Motor neuron (in vitro differentiated cells): ENCODE results near the gene SLC41A1. TPM values are rescaled to one million over a fixed set of nuclear protein-coding genes. Genes with fewer than 3 reads are reported as not detected.

ENCODE experiments used
- ATAC-seq, 8 experiments: fragments of 200-7000 bp; cut with Tn5 transposase; replicated peaks in 6 of 8; 2 replicates each; pipeline ENCODE4 v1.8.0; 2021; ENCODE audit warnings: mild to moderate bottlenecking in 8 of 8, moderate library complexity in 8 of 8
- H3K27ac ChIP-seq, 2 donors: fragments of 250-450 bp; sonication (Bioruptor Pico); 2 replicates each; pipeline ENCODE4 v1.9.0; 2021; ENCODE audit warnings: antibody characterized with exemption in 2 of 2, mild to moderate bottlenecking in 2 of 2, moderate library complexity in 1 of 2
- H3K4me1 ChIP-seq, 2 donors: fragments of 250-450 bp; sonication (Bioruptor Pico); replicated peaks in 1 of 2; 2 replicates each; pipeline ENCODE4 v1.6.1; 2021; ENCODE audit warnings: antibody characterized with exemption in 2 of 2, mild to moderate bottlenecking in 2 of 2, moderate library complexity in 1 of 2
- H3K4me3 ChIP-seq, 5 donors: fragments of 250-450 bp; sonication (Bioruptor Pico); 2 replicates each; pipeline ENCODE4 v1.9.0; 2021; ENCODE audit warnings: antibody characterized with exemption in 5 of 5, mild to moderate bottlenecking in 5 of 5, moderate library complexity in 4 of 5
- WGBS, 10 experiments: fragments of 450-650 bp; shearing (Covaris generic); methylation state at CpG; one replicate each; pipeline ENCODE4 v1.0.0; 2022; 5-methylcytosine and 5-hydroxymethylcytosine counted together
- in situ Hi-C, 9 experiments: fragments of 400-800 bp; cut with MboI; loops; one replicate each; pipeline ENCODE4 v1.15.0; 2021; ENCODE audit warnings: low sequenced_read_pairs in 9 of 9, low pct_unique_long_range_greater_than_20kb in 2 of 9; ENCODE audit not compliant: unreplicated experiment in 9 of 9
- total RNA-seq, 8 experiments: library from RNA; unstranded; fragments of 300-600 nt; gene quantifications; 2 replicates each; pipeline versions ENCODE4 v1.2.3 to v1.2.4, GENCODE V29; 2022

SLC41A1 gene
- total RNA-seq, 8 experiments from 2014 or later = 9.1 to 72.4 (median 16.0) TPM

DNA sequence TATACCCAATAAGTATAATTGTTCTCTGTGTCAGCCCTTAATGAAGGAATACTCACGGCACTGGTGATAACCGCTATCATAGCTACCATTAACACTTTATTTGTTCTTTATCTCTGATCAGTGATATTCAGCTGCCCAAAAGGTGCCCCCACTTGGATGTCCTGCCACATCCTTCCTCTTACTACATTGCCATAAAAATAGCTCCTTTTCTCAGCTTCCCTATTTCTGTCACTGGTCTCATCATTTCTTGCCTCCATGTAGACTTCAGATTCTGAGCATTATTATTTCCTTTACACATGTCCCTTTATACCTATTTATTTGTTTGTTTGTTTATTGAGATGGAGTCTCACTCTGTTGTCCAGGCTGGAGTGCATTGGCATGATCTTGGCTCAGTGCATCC, 35.0 kb downstream of the SLC41A1 start:
- no peak overlapping the region for H3K4me3 ChIP-seq
- in situ Hi-C loops = loop anchor here in 3 of 9 experiments (25.0 kb wide), 2 partner anchors 184 to 334 kb away; partner anchors contain the start of gene AVPR1B (in 1 of the 3)
- no peak for ATAC-seq
- peaks cover 0 to 4% of the 10 kb centered on the region in 2 donors for H3K4me1 ChIP-seq
- WGBS, 10 experiments = 50 to 100% (median 90%) methylated on average over 1 to 2 of the region's 2 CpGs; no CpG with 5 or more reads in 7 of the 10 experiments
- H3K27ac ChIP-seq = no peak overlapping the region

DNA sequence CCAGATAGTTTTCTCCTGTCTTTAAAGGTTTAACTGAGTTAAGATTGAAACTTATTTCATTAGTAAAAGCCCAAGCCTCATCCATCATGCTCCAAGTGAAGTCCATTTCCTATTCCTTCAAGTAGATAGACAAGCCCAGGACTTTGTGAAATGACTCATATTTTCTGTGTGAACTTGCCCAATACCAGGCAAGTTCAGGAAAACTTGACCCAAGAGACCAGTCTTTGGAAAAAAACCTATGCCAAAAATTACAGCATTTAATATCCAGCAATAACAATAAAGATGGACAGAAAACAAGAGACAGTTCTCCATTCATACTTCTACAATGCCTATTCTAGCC, 37.3 kb downstream of the SLC41A1 start:
- Histone ChIP-seq H3K4me3 (peak overlapping the region in 3 of 5 donors; percentile 57 to 58 (median 57)), H3K27ac (no peak overlapping the region), H3K4me1 (peaks cover 0 to 4% of the 10 kb centered on the region in 2 donors)
- peak in 2 of 8 experiments; percentile 23 to 30 for ATAC-seq
- in situ Hi-C loops = loop anchor here in 3 of 9 experiments (25.0 kb wide), 2 partner anchors 187 to 337 kb away; partner anchors contain the start of gene AVPR1B (in 1 of the 3)

DNA sequence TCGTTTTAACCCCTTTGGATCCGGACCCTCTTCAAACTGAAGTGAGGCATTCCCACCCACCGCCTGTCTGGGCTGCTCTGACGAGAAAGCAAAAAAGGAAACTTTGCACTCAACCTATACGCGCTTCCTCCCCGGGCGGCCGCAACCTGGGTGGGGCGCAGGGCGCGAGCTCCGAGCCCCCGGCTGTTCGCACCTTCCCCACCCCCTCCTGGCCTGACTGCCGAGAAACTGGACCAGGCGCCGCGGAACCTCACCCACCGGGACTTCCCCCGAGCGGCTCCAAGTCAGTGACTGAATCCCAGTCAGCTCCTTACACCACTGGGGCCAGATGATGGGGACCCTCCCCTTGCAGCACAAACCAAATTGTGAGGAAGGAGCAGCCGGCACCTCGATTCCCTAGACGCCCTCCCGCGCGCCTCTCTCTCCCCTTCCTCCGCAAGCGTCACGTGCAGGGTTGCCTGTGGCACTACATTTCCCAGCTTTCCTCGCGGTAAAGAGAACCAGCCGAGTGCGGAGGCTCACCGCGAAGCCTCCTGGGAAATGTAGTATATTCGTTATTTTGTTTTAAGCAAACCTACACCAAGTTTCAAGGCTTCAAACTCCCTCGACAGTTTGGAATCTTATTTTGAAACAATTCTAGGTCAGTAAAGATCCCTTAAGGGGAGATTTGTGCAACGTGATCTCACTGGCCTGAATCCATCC, 37.8 kb downstream of the SLC41A1 start, which contains the start of gene RAB29:
Gene RAB29, minus strand, starts transcription at position 468 of the 702 bp plus-strand sequence. CDS start 526 bp downstream, outside the sequence.
- in situ Hi-C loops = loop anchor here in 3 of 9 experiments (25.0 kb wide), 2 partner anchors 187 to 337 kb away; partner anchors contain the start of gene AVPR1B (in 1 of the 3)
- ATAC-seq = peak; percentile 88 to 99 (median 98)
- peak within 1 kb of the TSS; percentile 57 to 63 (median 58) for H3K4me3 ChIP-seq
- WGBS, 10 experiments = 0 to 5% (median 0%) methylated on average over 1 to 26 of the region's 40 CpGs
- H3K27ac ChIP-seq = no peak within 1 kb of the TSS
- H3K4me1 ChIP-seq = peaks cover 0 to 4% of the 10 kb centered on the region in 2 donors

DNA sequence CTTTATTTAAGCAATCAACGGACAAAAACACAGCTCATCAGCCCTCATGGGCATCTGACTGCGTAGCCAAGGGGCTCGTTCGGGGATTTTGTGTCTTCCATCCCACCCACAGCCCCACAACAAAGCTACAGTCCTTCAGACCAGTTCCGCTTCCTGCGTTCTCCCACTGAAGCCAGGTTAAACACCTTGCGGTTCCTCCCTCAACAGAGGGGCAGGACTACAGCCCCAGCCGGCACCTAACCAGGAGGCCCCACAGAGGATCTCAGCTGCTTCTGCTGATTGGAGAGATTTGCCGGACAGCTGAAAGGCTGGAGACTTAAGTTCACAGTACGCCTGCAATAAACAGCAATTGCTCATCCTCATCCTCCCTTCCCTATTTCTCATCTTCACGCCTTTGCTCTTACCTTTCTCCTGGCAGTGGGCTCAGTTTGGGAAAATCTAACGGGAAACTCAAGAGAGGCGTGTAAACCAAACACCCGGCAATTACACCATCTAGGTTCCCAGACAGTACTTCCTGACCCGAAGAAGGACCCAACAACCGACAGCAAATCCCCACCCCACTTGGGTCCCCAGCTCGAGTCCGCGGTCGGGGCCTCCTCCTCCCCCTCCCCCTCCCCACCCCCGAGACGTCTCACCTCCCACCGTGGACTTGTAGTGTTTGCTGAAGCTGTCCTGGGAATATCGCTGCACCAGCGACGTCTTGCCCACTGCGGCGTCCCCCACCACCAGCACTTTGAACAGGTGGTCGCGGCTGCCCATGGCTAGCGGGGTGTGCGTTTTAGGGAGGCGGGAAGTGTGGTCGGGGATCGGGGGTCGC, 38.6 kb downstream of the SLC41A1 start:
- WGBS, 10 experiments = 7 to 80% (median 22%) methylated on average over 1 to 22 of the region's 36 CpGs; no CpG with 5 or more reads in 1 of the 10 experiments
- in situ Hi-C loops = loop anchor here in 3 of 9 experiments (25.0 kb wide), 2 partner anchors 188 to 338 kb away; partner anchors contain the start of gene AVPR1B (in 1 of the 3)

DNA sequence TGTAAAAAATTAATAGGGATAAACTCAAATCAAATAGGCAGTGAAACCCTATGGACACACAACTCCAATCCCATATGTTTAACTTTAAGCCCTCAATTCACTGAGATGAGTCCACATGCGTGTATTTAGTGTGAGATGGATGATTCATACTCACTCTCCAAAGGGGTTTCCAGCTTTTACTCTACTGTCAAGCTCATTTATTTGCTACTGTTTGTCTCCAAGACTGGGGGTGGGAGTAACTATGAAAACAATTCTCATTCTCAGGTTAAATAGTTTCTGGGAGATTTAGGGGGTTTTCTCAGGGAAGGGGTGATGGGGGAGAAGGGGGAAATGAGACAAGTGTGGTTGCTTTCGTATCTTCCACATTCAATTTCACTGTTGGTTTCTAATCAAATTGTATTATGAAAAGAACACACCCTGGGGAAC, 40.4 kb downstream of the SLC41A1 start:
- no peak overlapping the region for H3K4me3 ChIP-seq
- in situ Hi-C loops = no loop called here
- peaks cover 0 to 4% of the 10 kb centered on the region in 2 donors for H3K4me1 ChIP-seq
- WGBS, 10 experiments = 83 to 100% (median 100%) methylated on average over 1 to 2 of the region's 2 CpGs; no CpG with 5 or more reads in 3 of the 10 experiments
- ATAC-seq = no peak
- no peak overlapping the region for H3K27ac ChIP-seq

More for the DNA sequence above, 38.6 kb downstream of the SLC41A1 start:
- Histone ChIP-seq H3K4me1 (peaks cover 0 to 4% of the 10 kb centered on the region in 2 donors), H3K4me3 (peak overlapping the region; percentile 57 to 63 (median 58)), H3K27ac (no peak overlapping the region)
- peak; percentile 10 to 54 (median 44) for ATAC-seq

DNA sequence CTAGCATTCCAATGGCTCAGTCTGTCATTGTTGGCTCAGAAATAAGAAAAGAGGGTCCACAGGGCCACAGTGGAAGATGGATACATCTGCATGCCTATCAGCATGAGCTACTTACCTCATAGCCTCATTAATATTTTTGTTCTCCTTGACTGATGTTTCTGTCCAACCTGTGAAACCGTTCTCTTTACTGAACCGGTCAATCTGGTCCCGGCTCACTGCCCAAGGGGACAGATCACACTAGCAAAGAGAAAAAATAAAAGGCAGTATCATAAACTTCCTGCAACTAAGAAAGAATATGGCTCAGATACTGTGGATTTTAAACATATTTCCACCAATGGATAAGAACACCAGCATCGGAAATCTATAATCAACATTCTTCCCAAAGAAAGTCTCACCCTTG, 42.4 kb downstream of the SLC41A1 start:
- peaks cover 0 to 4% of the 10 kb centered on the region in 2 donors for H3K4me1 ChIP-seq
- 67 to 100% (median 93%) methylated on average over 1 to 4 of the region's 4 CpGs; no CpG with 5 or more reads in 2 of the 10 experiments for WGBS, 10 experiments
- H3K27ac ChIP-seq = no peak overlapping the region
- in situ Hi-C loops = no loop called here
- H3K4me3 ChIP-seq = no peak overlapping the region
- ATAC-seq = no peak

DNA sequence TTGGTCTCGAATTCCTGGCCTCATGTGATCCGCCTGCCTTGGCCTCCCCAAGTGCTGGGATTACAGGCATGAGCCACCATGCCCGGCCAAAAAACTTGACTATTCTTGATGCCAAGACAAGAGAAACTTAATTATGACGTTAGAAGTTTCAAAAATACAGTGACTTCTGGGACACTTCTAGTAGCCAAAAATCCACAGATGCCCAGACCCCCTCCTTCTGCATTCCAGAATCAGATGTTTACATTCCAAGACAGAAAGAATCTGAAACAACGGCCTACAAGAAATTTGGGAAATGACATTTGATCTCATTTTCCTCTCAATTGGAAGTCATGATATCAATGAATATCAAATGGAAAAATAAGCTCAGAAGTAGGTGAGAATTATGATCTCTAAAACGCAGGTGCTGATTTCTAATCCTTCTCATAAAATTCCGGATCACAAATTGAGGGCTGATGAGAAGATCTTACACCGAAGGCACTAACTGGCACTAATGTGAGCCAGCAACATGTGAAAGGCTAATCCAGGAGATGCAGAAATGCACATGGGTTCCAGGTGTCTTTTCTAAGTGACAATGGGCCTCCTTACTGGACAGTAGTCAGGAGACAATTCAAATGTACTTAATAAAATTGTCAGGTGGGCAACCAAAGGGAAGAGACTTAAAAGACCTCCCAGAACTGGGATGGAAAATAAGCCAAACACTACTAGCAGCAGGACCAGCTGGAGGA, 43.2 kb downstream of the SLC41A1 start:
- Histone ChIP-seq H3K27ac (no peak overlapping the region), H3K4me3 (no peak overlapping the region), H3K4me1 (peaks cover 0 to 4% of the 10 kb centered on the region in 2 donors)
- WGBS, 10 experiments = 42 to 100% (median 84%) methylated on average over 1 to 8 of the region's 8 CpGs
- no peak for ATAC-seq
- in situ Hi-C loops = no loop called here

DNA sequence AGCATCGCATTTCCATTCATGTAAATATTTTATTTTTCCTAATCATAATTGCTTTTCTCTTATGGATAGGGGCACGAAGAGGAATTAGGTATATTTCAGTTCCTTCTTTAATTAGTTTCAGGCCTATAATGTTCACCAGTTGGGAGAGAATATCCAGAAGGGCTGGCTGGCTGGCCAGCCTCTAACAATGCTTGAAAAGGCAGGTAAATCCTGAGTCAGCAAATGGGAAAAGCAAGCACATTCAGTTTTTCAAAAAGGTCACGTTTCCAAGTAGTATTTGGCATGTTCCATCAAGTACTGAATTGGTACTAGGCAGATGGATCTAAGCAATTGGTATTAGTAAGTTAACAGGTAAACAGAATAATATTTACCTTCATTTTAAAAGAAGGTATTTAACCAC, 45.8 kb downstream of the SLC41A1 start:
- no peak for ATAC-seq
- in situ Hi-C loops = no loop called here
- WGBS, 10 experiments = 17 to 92% (median 79%) methylated on average over 1 to 3 of the region's 3 CpGs
- Histone ChIP-seq H3K4me1 (no peaks in the 10 kb centered on the region), H3K27ac (no peak overlapping the region), H3K4me3 (no peak overlapping the region)

DNA sequence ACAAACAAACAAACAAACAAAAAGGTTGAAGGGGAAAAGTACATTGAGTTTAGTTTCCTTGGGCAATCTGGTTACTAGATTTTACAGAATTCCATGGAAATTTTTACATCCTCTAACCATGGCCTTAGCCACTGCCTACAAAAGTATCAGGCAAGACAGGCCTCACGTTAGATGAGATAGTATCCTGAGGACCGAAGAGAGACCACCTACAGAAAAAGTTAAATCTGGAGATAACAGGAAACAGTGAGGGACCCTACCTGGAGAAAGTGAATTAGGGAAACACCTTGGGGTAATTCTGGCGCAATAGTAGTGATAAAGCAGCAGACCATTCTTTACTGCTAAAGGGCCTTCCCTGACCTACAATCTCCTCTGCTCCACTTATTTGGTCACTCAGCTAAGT, 46.4 kb downstream of the SLC41A1 start:
- no peaks in the 10 kb centered on the region for H3K4me1 ChIP-seq
- 10 to 100% (median 73%) methylated on average over 1 to 3 of the region's 3 CpGs; no CpG with 5 or more reads in 3 of the 10 experiments for WGBS, 10 experiments
- ATAC-seq = no peak
- in situ Hi-C loops = no loop called here
- no peak overlapping the region for H3K4me3 ChIP-seq
- no peak overlapping the region for H3K27ac ChIP-seq

DNA sequence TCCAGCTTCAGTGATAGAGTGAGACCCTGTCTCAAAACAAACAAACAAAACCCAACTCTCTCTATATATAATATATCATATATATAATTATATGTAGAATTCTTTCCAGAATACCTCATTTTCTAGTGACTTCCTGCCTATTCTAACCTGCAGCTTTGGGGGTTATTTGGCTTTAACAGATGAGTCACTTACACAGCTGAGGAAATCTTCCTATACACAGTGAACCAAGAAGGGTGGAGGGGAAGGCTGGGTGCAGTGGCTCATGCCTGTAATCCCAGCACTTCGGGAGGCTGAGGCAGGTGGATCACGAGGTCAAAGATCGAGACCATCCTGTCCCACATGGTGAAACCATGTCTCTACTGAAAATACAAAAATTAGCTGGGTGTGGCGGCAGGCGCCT, 47.0 kb downstream of the SLC41A1 start:
- H3K4me1 ChIP-seq = no peaks in the 10 kb centered on the region

DNA sequence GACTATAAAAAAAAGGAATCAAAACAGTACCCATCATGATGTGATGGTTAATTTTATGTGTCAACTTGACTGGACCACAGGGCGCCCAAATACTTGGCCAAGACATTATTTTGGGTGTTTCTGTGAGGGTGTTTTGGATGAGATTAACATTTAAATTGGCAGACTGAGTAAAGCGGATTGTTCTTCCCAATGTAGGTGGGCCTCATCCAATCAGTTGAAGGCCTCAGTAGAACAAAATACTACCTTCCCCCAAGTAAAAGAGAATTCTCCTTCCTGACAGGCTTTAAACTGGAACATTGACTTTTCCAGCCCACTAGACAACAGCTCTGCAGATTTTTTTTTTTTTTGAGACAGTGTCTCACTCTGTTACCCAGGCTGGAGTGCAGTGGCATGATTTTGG, 48.4 kb downstream of the SLC41A1 start:
- Histone ChIP-seq H3K4me3 (no peak overlapping the region), H3K4me1 (no peaks in the 10 kb centered on the region), H3K27ac (no peak overlapping the region)
- no peak for ATAC-seq
- in situ Hi-C loops = no loop called here
- WGBS, 10 experiments = 67 to 100% (median 86%) methylated on average over 1 to 2 of the region's 2 CpGs; no CpG with 5 or more reads in 1 of the 10 experiments

More for the DNA sequence above, 47.0 kb downstream of the SLC41A1 start:
- no peak for ATAC-seq
- whole genome bisulfite sequencing, 10 experiments = 0 to 100% (median 73%) methylated on average over 1 to 5 of the region's 5 CpGs; no CpG with 5 or more reads in 4 of the 10 experiments
- Histone ChIP-seq H3K27ac (no peak overlapping the region), H3K4me3 (no peak overlapping the region)
- in situ Hi-C loops = no loop called here

DNA sequence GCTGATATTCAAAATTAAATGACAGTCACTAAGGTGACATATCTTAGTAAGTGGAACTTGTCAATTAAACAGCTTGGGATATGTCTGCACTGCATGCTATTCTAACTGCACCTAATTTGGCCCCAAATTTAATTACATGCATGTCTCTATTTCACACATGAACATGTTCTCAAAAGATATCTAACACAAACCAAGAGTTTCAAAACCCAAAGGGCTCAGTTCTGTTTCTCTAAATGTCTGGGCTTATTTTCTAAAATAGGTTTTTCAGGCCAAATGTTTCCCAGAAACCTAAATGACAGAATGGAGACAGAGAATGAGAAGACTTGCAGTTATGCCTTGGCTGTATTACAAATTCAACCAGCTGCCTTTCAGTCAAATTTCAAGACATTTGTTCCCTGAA, 49.0 kb downstream of the SLC41A1 start:
- no peak for ATAC-seq
- in situ Hi-C loops = no loop called here
- Histone ChIP-seq H3K27ac (no peak overlapping the region), H3K4me3 (no peak overlapping the region), H3K4me1 (no peaks in the 10 kb centered on the region)
